ENCODE results near the gene SLC12A3.
A peak's percentile ranks its signal among the peaks of the same experiment; 100 is the strongest.
"Not testable (repeated sequence)": the region's sequence is repeated elsewhere in the genome, so short reads cannot be mapped to it uniquely, and the experiment has no call there.

SLC12A3 gene

GRCh38 chr16:56929639-56930038, 64.6 kb downstream of the SLC12A3 start:
- no peak for DNase-seq

GRCh38 chr16:56930486-56931270, 65.7 kb downstream of the SLC12A3 start:
- no peak for DNase-seq

- no peak for DNase-seq
Measured at GRCh38 chr16:56931271-56931891, 66.4 kb downstream of the SLC12A3 start.

- peak; percentile 99 for DNase-seq
Measured at GRCh38 chr16:56931892-56932720, 67.1 kb downstream of the SLC12A3 start, which contains the start of gene HERPUD1. TSS of gene HERPUD1 (plus strand) at chr16:56932142. CDS start at chr16:56932245, 103 bp downstream.

GRCh38 chr16:56932721-56933619, 68.0 kb downstream of the SLC12A3 start:
- peak; percentile 83 for DNase-seq

- DNase-seq: no peak
Measured at GRCh38 chr16:56933828-56934598, 69.0 kb downstream of the SLC12A3 start.

- DNase-seq: not testable (repeated sequence)
Measured at GRCh38 chr16:56934599-56935145, 69.7 kb downstream of the SLC12A3 start.

- DNase-seq: no peak
Measured at GRCh38 chr16:56935201-56935600, 70.2 kb downstream of the SLC12A3 start.

GRCh38 chr16:56936491-56936890, 71.5 kb downstream of the SLC12A3 start:
- DNase-seq: no peak

- DNase-seq: no peak
Measured at GRCh38 chr16:56936950-56937349, 71.9 kb downstream of the SLC12A3 start.

GRCh38 chr16:56938664-56939513, 73.9 kb downstream of the SLC12A3 start:
- no peak for DNase-seq

GRCh38 chr16:56939801-56940200, 74.8 kb downstream of the SLC12A3 start:
- DNase-seq: no peak

GRCh38 chr16:56941092-56941491, 76.1 kb downstream of the SLC12A3 start:
- no peak for DNase-seq

- no peak for DNase-seq
Measured at GRCh38 chr16:56941856-56942331, 76.9 kb downstream of the SLC12A3 start.

- DNase-seq: no peak
Measured at GRCh38 chr16:56943761-56944375, 78.9 kb downstream of the SLC12A3 start.

GRCh38 chr16:56944954-56945839, 80.2 kb downstream of the SLC12A3 start:
- no peak for DNase-seq

- DNase-seq: no peak
Measured at GRCh38 chr16:56945847-56946527, 81.0 kb downstream of the SLC12A3 start.
